ENCODE data around the gene SNX4. TPM values are rescaled to one million over a fixed set of nuclear protein-coding genes. Genes with fewer than 3 reads are reported as not detected.

Gene SNX4
- total and polyA plus RNA-seq, 2 of the 4 experiments (the other 2 are of a cell fraction), result 10.7 to 25.6 TPM

DNA sequence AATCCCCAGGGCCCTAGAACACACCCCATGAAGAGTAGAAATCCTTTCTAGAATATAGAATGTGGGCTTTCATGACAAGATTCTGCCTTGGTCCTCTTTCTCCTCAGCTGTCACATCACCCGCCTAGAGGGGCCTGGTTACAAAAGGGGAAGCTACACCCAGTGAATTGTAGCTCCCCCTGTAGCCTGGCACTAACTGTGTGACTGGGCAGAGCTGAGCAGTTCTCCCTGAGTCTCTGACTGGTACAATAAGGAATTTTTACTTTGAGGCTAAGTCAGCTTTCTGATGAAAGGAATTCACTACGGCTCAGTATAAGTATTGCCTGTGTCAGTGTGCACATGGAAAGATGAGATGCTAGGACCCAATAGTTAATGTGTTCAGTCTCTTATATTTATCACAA, 116.2 kb downstream of the SNX4 start:
- Histone ChIP-seq H3K23ac (ENCODE audit: low read depth, low read length) (no peak overlapping the region), H2BK120ac (ENCODE audit: low read depth, low read length) (no peak overlapping the region), H2BK20ac (ENCODE audit: low read depth, low read length) (no peak overlapping the region), H3K36me3 (ENCODE audit: control insufficient read depth, insufficient read depth, low read length) (no peaks in the 10 kb centered on the region), H2AK9ac (replicated peaks; ENCODE audit: low read depth, low read length, poor library complexity) (no peak overlapping the region), H3K18ac (ENCODE audit: low read depth, low read length) (no peak overlapping the region), H4K91ac (ENCODE audit: insufficient read depth, low read depth, low read length) (no peak overlapping the region), H3K4me3 (ENCODE audit: insufficient read depth, low read depth, low read length) (no peak overlapping the region), H2BK15ac (ENCODE audit: low read depth, low read length) (no peak overlapping the region), H3K79me1 (ENCODE audit: low read depth in 1 of 2, low read length in 2 of 2) (no peaks in the 10 kb centered on the region), H3K14ac (replicated peaks; ENCODE audit: low read depth, low read length) (no peak overlapping the region), H2AFZ (replicated peaks; ENCODE audit: low read length, poor library complexity) (no peak overlapping the region), H3K27ac (ENCODE audit: insufficient read depth, low read length) (no peak overlapping the region), H2AK5ac (ENCODE audit: low read depth, low read length) (no peak overlapping the region), H4K5ac (ENCODE audit: low read depth, low read length) (no peak overlapping the region), H4K8ac (ENCODE audit: low read depth in 2 of 2, low read length in 2 of 2) (no peak overlapping the region), H3K9ac (ENCODE audit: low read depth, low read length) (no peak overlapping the region), H3K9me3 (ENCODE audit: control insufficient read depth, insufficient read depth, low read length) (no peaks in the 10 kb centered on the region), H3K9me1 (ENCODE audit: insufficient read depth, low read length) (peaks cover 3% of the 10 kb centered on the region; the same call in 1 of the 2 replicates), H3K4ac (ENCODE audit: low read depth, low read length) (0 out of 2 replicates have a peak overlapping the region, but pooled peaks have one; percentile 22), H3K27me3 (ENCODE audit: control insufficient read depth, insufficient read depth, low read length) (no peaks in the 10 kb centered on the region; the same call in 1 of the 2 replicates), H3K4me1 (ENCODE audit: control insufficient read depth, insufficient read depth, low read length) (peaks cover 7% of the 10 kb centered on the region; the same call in 1 of the 2 replicates), H4K20me1 (ENCODE audit: insufficient read depth, low read length) (no peaks in the 10 kb centered on the region), H3K56ac (ENCODE audit: extremely low read depth, insufficient read depth, low read length) (no peak overlapping the region), H3K4me2 (ENCODE audit: low read depth, low read length) (no peak overlapping the region), H2BK5ac (ENCODE audit: low read depth, low read length, poor library complexity, severe bottlenecking) (no peak overlapping the region)
- peak; percentile 85 for ATAC-seq (ENCODE audit: low read depth)
- peak; percentile 26; the same call in 1 of the 2 replicates for TF ChIP-seq RAD21 (IDR thresholded peaks at IDR 0.05; ENCODE audit: low read length)
- TF ChIP-seq, protein P1, sequence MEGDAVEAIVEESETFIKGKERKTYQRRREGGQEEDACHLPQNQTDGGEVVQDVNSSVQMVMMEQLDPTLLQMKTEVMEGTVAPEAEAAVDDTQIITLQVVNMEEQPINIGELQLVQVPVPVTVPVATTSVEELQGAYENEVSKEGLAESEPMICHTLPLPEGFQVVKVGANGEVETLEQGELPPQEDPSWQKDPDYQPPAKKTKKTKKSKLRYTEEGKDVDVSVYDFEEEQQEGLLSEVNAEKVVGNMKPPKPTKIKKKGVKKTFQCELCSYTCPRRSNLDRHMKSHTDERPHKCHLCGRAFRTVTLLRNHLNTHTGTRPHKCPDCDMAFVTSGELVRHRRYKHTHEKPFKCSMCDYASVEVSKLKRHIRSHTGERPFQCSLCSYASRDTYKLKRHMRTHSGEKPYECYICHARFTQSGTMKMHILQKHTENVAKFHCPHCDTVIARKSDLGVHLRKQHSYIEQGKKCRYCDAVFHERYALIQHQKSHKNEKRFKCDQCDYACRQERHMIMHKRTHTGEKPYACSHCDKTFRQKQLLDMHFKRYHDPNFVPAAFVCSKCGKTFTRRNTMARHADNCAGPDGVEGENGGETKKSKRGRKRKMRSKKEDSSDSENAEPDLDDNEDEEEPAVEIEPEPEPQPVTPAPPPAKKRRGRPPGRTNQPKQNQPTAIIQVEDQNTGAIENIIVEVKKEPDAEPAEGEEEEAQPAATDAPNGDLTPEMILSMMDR (conservative IDR thresholded peaks at IDR 0.05; ENCODE audit: low read depth, low read length), result peak; percentile 34
- no peak for TF ChIP-seq RCOR1 (IDR thresholded peaks at IDR 0.05; ENCODE audit: insufficient replicate concordance, low read length)
- BruUV-seq (replicated peaks), result no TSS peak
- WGBS, 2 experiments (ENCODE audit: extremely low coverage in 2 of 2, insufficient read length in 1 of 2), result no CpG with 5 or more reads among the region's 2 CpGs
- CTCF ChIA-PET, result interaction anchor here (1.0 kb wide), 1 partner anchor 16 kb away, joined by 4 read pairs; no protein-coding TSS in a partner anchor
- POLR2A ChIA-PET (ENCODE audit: unreplicated experiment), result interaction anchor here (0.5 kb wide), 1 partner anchor 35 kb away, joined by 3 read pairs; no protein-coding TSS in a partner anchor
- dilution Hi-C loops (cut with HindIII; ENCODE audit: low sequenced_read_pairs, unreplicated experiment), result no loop called here
- peak; percentile 52 for DNase-seq
- in situ Hi-C loops (cut with MboI; ENCODE audit: low sequenced_read_pairs), result no loop called here
- intact Hi-C loops (cut with micrococcal nuclease), result no loop called here
